BE2C (cell line): ENCODE data around the gene HSF5.

Experiments
- DNase-seq: peaks from one replicate; pipeline ENCODE4 v3.0.0-alpha.2; 2020
- H3K27me3 ChIP-seq: fragments of 250-450 bp; sonication (Bioruptor Pico); 2 replicates; pipeline ENCODE4 v1.5.1; 2020; ENCODE audit warnings: mild to moderate bottlenecking
- H3K36me3 ChIP-seq: fragments of 250-450 bp; sonication (Bioruptor Pico); 2 replicates; pipeline ENCODE4 v1.5.1; 2020; ENCODE audit warnings: mild to moderate bottlenecking
- H3K4me1 ChIP-seq: fragments of 250-450 bp; sonication (Bioruptor Pico); 2 replicates; pipeline ENCODE4 v1.5.1; 2020
- H3K4me3 ChIP-seq: 2 replicates; pipeline ENCODE4 v1.5.1; 2011; ENCODE audit warnings: low read depth, low read length
- H3K9me3 ChIP-seq: fragments of 250-450 bp; sonication (Bioruptor Pico); 2 replicates; pipeline ENCODE4 v1.5.1; 2020
- CTCF ChIP-seq: IDR thresholded peaks from 2 replicates; pipeline ENCODE4 v1.5.1; 2012; ENCODE audit warnings: mild to moderate bottlenecking, low read depth, low read length

Gene HSF5

DNA sequence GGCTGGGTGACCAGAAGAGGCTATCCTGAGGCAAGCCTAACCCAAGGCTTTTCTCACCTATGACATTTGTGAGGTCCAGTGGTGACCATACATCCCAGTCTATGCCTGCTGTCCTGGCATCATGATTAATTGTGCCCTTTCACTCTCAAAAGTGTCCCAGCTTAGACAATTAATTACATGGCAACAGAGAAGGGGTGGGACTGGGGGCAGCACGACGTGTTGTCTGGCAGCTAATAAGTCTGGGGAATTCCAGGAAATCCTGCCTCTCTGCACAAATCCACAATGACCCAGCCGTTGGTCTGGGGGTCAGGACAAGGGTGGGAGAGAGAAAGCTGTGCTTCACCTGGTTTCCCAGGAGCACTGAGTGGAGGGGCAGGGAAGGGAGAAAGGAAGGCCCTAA lies 40.2 kb upstream of the HSF5 start:
- TF ChIP-seq CTCF = no peak
- Histone ChIP-seq H3K4me3 (no peak overlapping the region), H3K9me3 (no peaks in the 10 kb centered on the region), H3K4me1 (no peaks in the 10 kb centered on the region), H3K27me3 (peaks cover 8% of the 10 kb centered on the region), H3K36me3 (no peaks in the 10 kb centered on the region)
- no peak for DNase-seq

GRCh38 chr17:58527949-58528348 lies 39.7 kb upstream of the HSF5 start:
- peaks cover 8% of the 10 kb centered on the region for H3K27me3 ChIP-seq
- no peaks in the 10 kb centered on the region for H3K4me1 ChIP-seq
- no peak for DNase-seq
- no peak overlapping the region for H3K4me3 ChIP-seq
- no peak for TF ChIP-seq CTCF
- no peaks in the 10 kb centered on the region for H3K36me3 ChIP-seq
- H3K9me3 ChIP-seq = no peaks in the 10 kb centered on the region

GRCh38 chr17:58527306-58527705 lies 39.1 kb upstream of the HSF5 start:
- no peaks in the 10 kb centered on the region for H3K36me3 ChIP-seq
- H3K27me3 ChIP-seq = peaks cover 6% of the 10 kb centered on the region
- H3K4me3 ChIP-seq = no peak overlapping the region
- no peaks in the 10 kb centered on the region for H3K9me3 ChIP-seq
- TF ChIP-seq CTCF = peak; percentile 30; the same call in 1 of the 2 replicates
- H3K4me1 ChIP-seq = no peaks in the 10 kb centered on the region
- no peak for DNase-seq

- no peaks in the 10 kb centered on the region for H3K36me3 ChIP-seq
- no peak for DNase-seq
Measured at GRCh38 chr17:58525239-58525638, 37.0 kb upstream of the HSF5 start.

DNA sequence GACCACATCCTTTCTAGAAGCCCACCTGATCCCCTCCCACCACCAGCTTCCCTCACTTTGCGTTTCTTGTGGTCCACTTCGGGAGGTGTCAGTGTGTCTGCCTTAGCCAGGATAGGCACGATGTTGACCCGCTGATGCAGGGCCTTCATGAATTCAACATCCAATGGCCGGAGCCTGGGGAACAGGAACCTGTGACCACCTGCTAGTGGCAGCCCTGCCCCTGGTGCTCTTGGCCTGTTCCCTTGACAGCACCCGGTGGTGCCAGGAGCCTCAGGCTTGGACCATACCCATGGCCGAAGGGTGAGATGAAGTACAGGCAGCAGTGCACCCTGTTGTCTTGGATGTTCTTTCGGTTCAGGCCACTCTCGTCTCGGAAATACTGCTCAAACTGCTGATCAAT lies 33.5 kb upstream of the HSF5 start:
- H3K4me3 ChIP-seq = no peak overlapping the region
- 0 out of 2 replicates have a peak, but pooled peaks cover 3% of the 10 kb centered on the region for H3K4me1 ChIP-seq
- H3K27me3 ChIP-seq = no peaks in the 10 kb centered on the region
- no peaks in the 10 kb centered on the region for H3K9me3 ChIP-seq
- DNase-seq = no peak
- TF ChIP-seq CTCF = no peak
- no peaks in the 10 kb centered on the region for H3K36me3 ChIP-seq

More at GRCh38 chr17:58525239-58525638, 37.0 kb upstream of the HSF5 start:
- no peaks in the 10 kb centered on the region for H3K9me3 ChIP-seq
- TF ChIP-seq CTCF = no peak
- H3K27me3 ChIP-seq = no peaks in the 10 kb centered on the region
- no peaks in the 10 kb centered on the region for H3K4me1 ChIP-seq
- H3K4me3 ChIP-seq = no peak overlapping the region

GRCh38 chr17:58520843-58521430 lies 32.7 kb upstream of the HSF5 start:
- no peaks in the 10 kb centered on the region for H3K9me3 ChIP-seq
- DNase-seq = peak; percentile 57
- TF ChIP-seq CTCF = peak; percentile 67
- no peak overlapping the region for H3K4me3 ChIP-seq
- H3K4me1 ChIP-seq = 0 out of 2 replicates have a peak, but pooled peaks cover 3% of the 10 kb centered on the region
- no peaks in the 10 kb centered on the region for H3K27me3 ChIP-seq
- H3K36me3 ChIP-seq = no peaks in the 10 kb centered on the region
